GM12872 (cell line): Measurements from ENCODE around the gene CLK2.

Source experiments
- CTCF ChIP-seq: IDR thresholded peaks from 3 replicates; pipeline ENCODE4 v1.5.1; 2011; ENCODE audit warnings: low read depth, mild to moderate bottlenecking, low read length, moderate library complexity; ENCODE audit not compliant: insufficient read depth

The CLK2 gene

GRCh38 chr1:155261493-155261851, 11.8 kb downstream of the CLK2 start:
- no peak for TF ChIP-seq CTCF

- no peak for TF ChIP-seq CTCF
Measured at GRCh38 chr1:155260276-155260675, 13.0 kb downstream of the CLK2 start.

- no peak for TF ChIP-seq CTCF
Measured at GRCh38 chr1:155256058-155256852, 17.0 kb downstream of the CLK2 start.

GRCh38 chr1:155255243-155256007, 17.9 kb downstream of the CLK2 start, which contains the start of gene ENTREP3:
ENTREP3 (minus strand) TSS chr1:155255483; CDS start chr1:155254877, 606 bp downstream.
- no peak for TF ChIP-seq CTCF

- no peak for TF ChIP-seq CTCF
Measured at GRCh38 chr1:155254714-155255242, 18.5 kb downstream of the CLK2 start.

GRCh38 chr1:155254228-155254713, 19.0 kb downstream of the CLK2 start:
- TF ChIP-seq CTCF, result no peak

GRCh38 chr1:155253797-155254196, 19.5 kb downstream of the CLK2 start:
- TF ChIP-seq CTCF, result no peak
